OCI-LY7 (cell line): ENCODE measurements around the gene NTSR1.

Source experiments
- CTCF ChIP-seq: fragments of 200-600 bp; sonication (generic); conservative IDR thresholded peaks from 2 replicates; pipeline ENCODE4 v1.5.1; 2014; ENCODE audit warnings: mild to moderate bottlenecking, antibody characterized with exemption, low read length, moderate library complexity, mixed read lengths
- EZH2phosphoT487 ChIP-seq: fragments of 200-600 bp; sonication (generic); IDR thresholded peaks from 2 replicates; pipeline ENCODE4 v1.6.1; 2018; ENCODE audit warnings: low read depth, borderline replicate concordance, mild to moderate bottlenecking, mixed run types, antibody characterized with exemption, low read length, moderate library complexity, mixed read lengths

- TF ChIP-seq CTCF (no peak), EZH2phosphoT487 (no peak)
Observed at GRCh38 chr20:62751551-62752150, 43.0 kb downstream of the NTSR1 start.
